ENCODE results near the gene IDH1. TPM values are rescaled to one million over a fixed set of nuclear protein-coding genes. Genes with fewer than 3 reads are reported as not detected.

The IDH1 gene
- total and polyA plus RNA-seq, 2 of the 4 experiments (the other 2 are of a cell fraction): 53.5 to 77.1 TPM

DNA sequence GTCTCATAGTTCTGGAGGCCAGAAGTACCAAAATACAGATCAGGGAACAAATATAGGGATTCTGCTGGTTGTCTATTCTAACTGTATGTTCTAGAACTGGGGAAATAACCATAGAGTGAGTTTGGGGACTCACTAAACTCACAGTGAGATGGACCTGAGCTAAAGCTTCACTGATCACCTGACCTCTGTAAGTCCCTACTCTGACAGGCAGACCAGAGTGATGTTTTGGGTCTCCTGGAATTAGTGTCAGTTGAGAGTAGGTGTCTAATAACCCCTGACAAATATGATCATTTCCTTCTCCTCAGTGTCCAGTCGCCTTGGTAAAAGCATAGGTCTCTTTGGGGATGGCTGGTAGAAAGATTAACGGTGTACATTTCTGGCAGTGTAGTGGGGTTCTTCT is 25.4 kb upstream of the IDH1 start:
- Histone ChIP-seq H3K9me3 (ENCODE audit: control insufficient read depth, insufficient read depth, low read length) (no peaks in the 10 kb centered on the region), H3K4me3 (ENCODE audit: insufficient read depth, low read depth, low read length) (no peak overlapping the region), H3K56ac (ENCODE audit: extremely low read depth, insufficient read depth, low read length) (no peak overlapping the region), H2BK120ac (ENCODE audit: low read depth, low read length) (no peak overlapping the region), H2AFZ (replicated peaks; ENCODE audit: low read length, poor library complexity) (no peak overlapping the region), H3K9ac (ENCODE audit: low read depth, low read length) (no peak overlapping the region), H3K36me3 (ENCODE audit: control insufficient read depth, insufficient read depth, low read length) (peaks cover 29% of the 10 kb centered on the region), H2BK20ac (ENCODE audit: low read depth, low read length) (no peak overlapping the region), H3K4me1 (ENCODE audit: control insufficient read depth, insufficient read depth, low read length) (0 out of 2 replicates have a peak, but pooled peaks cover 2% of the 10 kb centered on the region), H3K27ac (ENCODE audit: insufficient read depth, low read length) (no peak overlapping the region), H2AK5ac (ENCODE audit: low read depth, low read length) (no peak overlapping the region), H4K5ac (ENCODE audit: low read depth, low read length) (no peak overlapping the region), H3K14ac (replicated peaks; ENCODE audit: low read depth, low read length) (no peak overlapping the region), H2AK9ac (replicated peaks; ENCODE audit: low read depth, low read length, poor library complexity) (no peak overlapping the region), H4K91ac (ENCODE audit: insufficient read depth, low read depth, low read length) (no peak overlapping the region), H3K27me3 (ENCODE audit: control insufficient read depth, insufficient read depth, low read length) (no peaks in the 10 kb centered on the region), H3K23ac (ENCODE audit: low read depth, low read length) (no peak overlapping the region), H4K8ac (ENCODE audit: low read depth in 2 of 2, low read length in 2 of 2) (no peak overlapping the region), H3K9me1 (ENCODE audit: insufficient read depth, low read length) (no peaks in the 10 kb centered on the region), H3K18ac (ENCODE audit: low read depth, low read length) (no peak overlapping the region), H4K20me1 (ENCODE audit: insufficient read depth, low read length) (peaks cover 6% of the 10 kb centered on the region; the same call in 1 of the 2 replicates), H3K4me2 (ENCODE audit: low read depth, low read length) (no peak overlapping the region), H3K79me1 (ENCODE audit: low read depth in 1 of 2, low read length in 2 of 2) (peaks cover 14 to 21% of the 10 kb centered on the region in 2 experiments), H2BK5ac (ENCODE audit: low read depth, low read length, poor library complexity, severe bottlenecking) (no peak overlapping the region), H3K4ac (ENCODE audit: low read depth, low read length) (no peak overlapping the region), H2BK15ac (ENCODE audit: low read depth, low read length) (no peak overlapping the region)
- in situ Hi-C loops (cut with MboI; ENCODE audit: low sequenced_read_pairs) (no loop called here), intact Hi-C loops (cut with micrococcal nuclease) (no loop called here), dilution Hi-C loops (cut with HindIII; ENCODE audit: low sequenced_read_pairs, unreplicated experiment) (no loop called here)
- DNase-seq (no peak), ATAC-seq (ENCODE audit: low read depth) (no peak)
- ChIA-PET POLR2A (ENCODE audit: unreplicated experiment) (no interaction called here), CTCF (interaction anchor here (0.6 to 1.4 kb wide), 5 partner anchors 11 to 747 kb away, joined by 3 to 8 read pairs (median 3); no protein-coding TSS in a partner anchor)
- TF ChIP-seq FOS (IDR thresholded peaks at IDR 0.05; ENCODE audit: low read depth, low read length): no peak
- TF ChIP-seq, protein P1, sequence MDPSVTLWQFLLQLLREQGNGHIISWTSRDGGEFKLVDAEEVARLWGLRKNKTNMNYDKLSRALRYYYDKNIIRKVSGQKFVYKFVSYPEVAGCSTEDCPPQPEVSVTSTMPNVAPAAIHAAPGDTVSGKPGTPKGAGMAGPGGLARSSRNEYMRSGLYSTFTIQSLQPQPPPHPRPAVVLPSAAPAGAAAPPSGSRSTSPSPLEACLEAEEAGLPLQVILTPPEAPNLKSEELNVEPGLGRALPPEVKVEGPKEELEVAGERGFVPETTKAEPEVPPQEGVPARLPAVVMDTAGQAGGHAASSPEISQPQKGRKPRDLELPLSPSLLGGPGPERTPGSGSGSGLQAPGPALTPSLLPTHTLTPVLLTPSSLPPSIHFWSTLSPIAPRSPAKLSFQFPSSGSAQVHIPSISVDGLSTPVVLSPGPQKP (IDR thresholded peaks at IDR 0.05; ENCODE audit: borderline replicate concordance, low read depth, low read length): no peak
- no CpG with 5 or more reads among the region's 2 CpGs for WGBS, 2 experiments (ENCODE audit: extremely low coverage in 2 of 2, insufficient read length in 1 of 2)
- no TSS peak for BruUV-seq (replicated peaks)

All from IMR-90 (cell line).